Endometrial microvascular endothelial cells (primary cell): ENCODE measurements around the gene NCOA5. TPM values are rescaled to one million over a fixed set of nuclear protein-coding genes. Genes with fewer than 3 reads are reported as not detected.

Source experiments
- in situ Hi-C: cut with HindIII; loops from 2 replicates; pipeline ENCODE4 v1.10.0; 2017; ENCODE audit warnings: low sequenced_read_pairs, low pct_unique_long_range_greater_than_20kb; ENCODE audit errors: inconsistent ontology term
- total RNA-seq: library from RNA; depleted of rRNA; stranded (reverse); fragments of >200 nt; gene quantifications from one replicate; pipeline ENCODE4 v1.2.3, GENCODE V29; 2015; ENCODE audit errors: inconsistent ontology term

Gene NCOA5
- total RNA-seq, 1 donor from 2014 or later = 25.7 TPM

DNA sequence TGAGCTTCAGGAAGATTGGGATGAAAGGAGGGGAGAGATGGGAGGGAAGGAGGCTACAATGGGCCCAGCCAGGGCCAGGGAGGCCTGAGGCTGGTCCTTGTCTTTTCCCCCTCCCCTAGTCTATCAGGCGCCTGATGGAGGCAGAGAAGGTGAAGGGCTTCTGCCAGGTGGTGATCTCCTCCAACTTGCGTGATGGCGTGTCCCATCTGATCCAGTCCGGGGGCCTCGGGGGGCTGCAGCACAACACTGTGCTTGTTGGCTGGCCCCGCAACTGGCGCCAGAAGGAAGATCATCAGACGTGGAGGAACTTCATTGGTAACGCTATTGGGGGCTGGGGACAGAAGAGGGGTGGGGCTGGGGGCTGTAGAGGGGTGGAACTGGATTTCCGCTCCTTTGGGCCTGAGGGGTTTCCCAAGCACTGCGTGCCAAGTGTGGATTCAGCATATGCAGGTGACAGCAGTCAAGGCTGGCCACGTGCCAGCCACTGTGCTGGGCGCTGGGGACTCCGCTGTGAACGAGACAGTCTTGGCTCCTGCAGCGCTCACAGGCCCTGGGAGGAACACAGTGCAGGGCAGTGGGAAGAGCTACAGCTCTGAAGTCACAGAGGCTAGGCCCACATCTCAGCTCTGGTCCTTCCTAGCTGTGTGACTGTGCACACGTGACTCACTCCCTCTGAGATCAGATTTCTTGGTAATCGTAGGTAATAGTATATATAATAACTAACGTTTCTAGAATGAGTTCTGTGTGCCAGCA, 38.0 kb downstream of the NCOA5 start:
- in situ Hi-C loops = no loop called here

DNA sequence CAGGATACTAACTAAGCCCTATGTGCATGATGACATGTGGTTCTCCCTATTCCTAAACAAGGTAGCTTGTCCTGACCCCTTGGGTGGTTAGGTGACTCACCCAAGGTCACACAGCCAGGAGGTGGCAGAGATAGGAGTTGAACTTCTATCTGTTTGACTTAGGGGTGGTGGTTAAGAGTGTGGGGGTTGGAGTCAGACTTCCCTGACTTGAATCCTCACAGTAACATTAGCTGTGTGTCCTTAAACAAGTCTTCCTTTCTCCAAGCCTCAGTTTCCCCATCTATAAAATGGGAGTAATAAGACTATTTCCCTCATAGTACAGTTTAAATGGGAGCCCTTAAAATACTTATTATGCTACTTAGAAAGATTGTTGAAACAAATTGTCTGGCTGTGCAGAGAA, 38.9 kb downstream of the NCOA5 start:
- in situ Hi-C loops = no loop called here

DNA sequence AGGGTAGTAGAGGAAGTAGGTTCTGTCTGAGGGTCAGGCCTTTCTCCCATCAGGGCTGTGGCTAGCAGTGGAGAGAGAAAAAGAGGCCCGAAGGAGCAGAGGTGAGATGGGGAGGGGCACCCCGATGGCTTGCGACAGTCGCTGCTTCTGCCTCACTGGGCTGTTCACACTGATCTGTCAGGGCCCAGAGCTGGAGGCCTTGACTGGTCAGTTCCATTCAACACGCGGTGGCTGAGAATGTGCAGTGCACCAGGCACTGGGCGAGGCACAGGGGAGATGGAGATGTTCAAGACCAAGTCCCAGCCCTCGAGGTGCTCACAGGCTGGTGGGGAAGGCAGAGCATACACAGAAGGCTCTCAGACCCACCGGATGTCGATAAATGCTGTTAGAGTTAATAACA, 39.3 kb downstream of the NCOA5 start:
- in situ Hi-C loops = no loop called here

DNA sequence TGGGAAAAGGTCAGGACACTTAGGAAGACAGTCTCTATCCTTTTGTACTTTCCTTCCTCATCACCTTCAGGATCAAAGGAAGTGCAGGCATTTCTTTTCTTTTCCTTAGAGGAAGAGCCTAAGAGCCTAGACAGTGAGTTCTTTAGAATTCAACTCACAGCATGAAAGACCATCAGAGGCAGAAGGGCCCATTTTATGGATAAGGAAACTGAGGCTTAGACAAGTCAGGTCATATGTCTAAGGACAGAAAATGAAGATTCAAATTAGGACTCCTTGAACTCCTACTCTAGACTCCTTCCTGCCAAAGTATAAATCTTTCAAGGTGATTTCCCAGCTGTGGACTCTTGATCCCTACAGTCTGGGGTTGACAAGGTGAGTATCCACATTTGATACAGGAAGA, 39.9 kb downstream of the NCOA5 start:
- in situ Hi-C loops = no loop called here

DNA sequence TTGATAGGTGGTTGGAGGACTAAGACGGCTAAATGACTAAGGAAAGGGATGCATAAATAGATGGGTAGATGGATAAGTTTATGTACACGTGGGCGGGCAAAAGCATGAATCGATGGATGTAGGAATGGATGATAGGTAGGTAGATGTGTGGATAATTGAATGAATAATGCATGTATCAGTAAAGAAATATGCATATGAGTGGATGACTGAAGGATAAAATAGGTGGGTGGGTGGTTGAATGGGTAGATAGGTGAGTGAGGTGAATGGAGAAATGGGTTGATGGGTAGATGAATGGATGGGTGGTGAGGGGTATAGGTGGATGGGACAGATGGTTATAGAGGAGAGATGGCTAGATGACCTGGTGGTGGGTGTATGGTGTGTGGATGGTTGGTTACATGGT, 40.6 kb downstream of the NCOA5 start:
- in situ Hi-C loops = no loop called here

DNA sequence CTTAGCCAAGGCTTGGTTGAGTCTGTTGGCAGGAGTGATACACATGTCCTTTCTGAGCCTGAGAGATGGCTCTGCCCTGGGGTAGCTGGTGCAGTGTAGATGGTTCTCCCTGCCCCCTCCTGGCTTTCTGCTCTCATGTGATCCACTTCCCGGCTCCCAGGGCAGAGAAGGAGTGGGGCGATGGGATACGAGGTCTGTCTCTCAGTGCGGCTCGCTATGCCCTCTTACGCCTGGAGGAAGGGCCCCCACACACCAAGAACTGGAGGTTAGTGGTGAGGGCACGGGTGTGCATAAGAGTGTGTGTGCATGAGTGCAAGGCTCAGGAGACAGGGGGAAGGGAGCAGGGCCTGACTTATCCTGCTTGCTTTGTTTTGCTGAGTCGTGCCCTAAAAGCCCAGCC, 41.9 kb downstream of the NCOA5 start:
- in situ Hi-C loops = no loop called here

DNA sequence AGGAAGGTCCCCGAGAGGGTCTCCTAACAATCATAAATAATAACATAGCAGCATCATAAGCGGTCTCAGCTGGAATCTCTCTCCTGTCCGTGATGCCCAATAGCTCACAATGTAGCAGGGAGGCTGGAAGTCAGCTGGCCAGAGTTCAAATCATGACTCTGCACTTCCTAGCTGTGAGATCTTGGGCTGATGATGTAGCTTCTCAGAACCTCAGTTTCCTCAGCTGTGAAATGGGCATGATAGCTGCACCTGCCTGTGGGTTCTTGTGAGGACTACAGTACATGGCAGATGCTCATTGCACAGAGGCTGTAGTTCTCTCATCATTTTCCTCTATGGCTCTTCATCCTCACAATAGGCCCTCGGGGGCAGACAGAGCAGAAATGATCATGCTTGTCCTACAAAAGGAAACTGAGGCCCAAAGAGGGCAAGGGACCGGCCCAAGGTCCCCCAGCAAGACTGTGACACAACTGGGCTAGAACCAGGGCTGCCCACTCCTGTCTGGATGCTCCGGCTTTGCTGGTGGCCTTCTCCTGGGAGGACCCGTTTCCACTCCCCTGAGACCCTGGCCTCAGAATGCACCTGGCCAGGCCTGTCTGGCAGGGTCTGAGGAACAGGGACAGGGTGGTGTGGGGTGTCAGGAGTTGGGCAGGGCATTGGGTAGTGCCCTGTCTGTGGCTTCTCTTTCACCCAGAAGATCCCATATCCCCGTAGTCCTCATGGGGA, 43.0 kb downstream of the NCOA5 start:
- in situ Hi-C loops = no loop called here

DNA sequence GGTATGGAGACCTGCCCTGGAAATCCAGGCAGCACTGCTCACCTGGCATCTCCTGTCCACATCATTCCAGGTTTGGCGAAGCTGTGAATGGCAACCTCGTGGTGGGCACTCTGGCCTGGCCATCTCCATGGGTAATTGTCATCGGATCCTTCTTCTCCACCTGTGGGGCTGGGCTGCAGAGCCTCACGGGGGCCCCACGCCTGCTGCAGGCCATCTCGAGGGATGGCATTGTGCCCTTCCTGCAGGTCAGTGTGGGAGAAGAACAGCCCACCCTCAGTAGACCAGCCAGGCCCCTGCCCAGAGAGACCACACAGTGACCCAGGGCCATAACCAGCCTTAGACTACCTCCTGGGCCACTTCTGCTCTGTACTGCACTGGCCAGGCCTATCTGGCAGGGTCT, 44.9 kb downstream of the NCOA5 start:
- in situ Hi-C loops = no loop called here

DNA sequence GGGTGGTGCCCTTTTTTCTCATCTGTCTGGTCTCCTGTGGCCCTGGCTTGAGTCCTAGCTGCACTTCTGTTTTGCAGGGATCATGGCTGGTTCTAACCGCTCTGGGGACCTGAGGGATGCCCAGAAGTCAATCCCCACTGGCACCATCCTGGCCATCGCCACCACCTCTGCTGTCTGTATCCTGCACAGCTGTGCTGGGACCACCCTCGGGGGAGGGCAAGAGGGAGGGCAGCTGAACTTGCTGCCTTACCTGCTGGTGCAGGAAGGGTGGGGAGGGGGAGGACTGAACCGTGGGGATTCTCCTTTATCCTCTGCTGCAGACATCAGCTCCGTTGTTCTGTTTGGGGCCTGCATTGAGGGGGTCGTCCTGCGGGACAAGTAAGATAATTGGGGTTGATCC, 46.2 kb downstream of the NCOA5 start:
- in situ Hi-C loops = no loop called here

DNA sequence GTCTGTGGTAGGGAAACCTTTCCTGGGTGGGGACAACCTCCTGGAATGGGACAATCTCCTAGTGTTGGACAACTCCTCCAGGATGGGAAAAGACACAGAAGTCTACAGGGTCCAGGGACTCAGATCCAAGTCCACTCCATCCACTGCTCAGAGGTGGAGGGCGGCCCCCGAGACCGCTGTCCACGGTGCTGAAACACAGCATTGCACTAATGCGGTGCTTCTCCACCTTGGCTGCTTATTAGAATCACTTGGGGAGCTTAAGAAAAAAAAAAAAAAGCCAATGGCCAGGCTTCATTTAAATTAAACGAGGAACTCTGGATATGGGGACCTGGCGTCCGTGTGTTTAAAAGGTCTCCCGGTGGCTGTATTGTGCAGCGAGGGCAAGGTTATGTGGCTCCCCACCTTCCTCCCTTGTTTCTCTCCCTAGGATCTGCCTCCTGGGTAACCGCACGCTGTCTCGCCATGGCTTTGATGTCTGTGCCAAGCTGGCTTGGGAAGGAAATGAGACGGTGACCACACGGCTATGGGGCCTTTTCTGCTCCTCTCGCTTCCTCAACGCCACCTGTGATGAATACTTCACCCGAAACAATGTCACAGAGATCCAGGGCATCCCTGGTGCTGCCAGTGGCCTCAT, 48.7 kb downstream of the NCOA5 start:
- in situ Hi-C loops = no loop called here

DNA sequence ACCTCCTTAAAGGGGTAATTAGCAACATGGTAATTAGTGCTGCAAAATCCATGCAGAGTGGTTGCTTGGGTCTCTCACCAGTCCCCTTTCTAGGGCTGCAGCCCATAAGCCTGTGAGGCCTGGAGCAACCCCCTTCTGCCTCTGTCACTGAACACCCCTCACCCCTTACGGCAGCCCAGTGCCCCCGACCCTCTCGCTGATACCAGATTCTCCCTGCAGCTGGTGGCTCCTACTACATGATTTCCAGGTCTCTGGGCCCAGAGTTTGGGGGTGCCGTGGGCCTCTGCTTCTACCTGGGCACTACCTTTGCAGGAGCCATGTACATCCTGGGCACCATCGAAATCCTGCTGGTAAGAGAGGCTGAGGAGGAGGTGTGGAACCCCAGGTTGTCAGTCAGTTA, 52.7 kb downstream of the NCOA5 start:
- in situ Hi-C loops = no loop called here

DNA sequence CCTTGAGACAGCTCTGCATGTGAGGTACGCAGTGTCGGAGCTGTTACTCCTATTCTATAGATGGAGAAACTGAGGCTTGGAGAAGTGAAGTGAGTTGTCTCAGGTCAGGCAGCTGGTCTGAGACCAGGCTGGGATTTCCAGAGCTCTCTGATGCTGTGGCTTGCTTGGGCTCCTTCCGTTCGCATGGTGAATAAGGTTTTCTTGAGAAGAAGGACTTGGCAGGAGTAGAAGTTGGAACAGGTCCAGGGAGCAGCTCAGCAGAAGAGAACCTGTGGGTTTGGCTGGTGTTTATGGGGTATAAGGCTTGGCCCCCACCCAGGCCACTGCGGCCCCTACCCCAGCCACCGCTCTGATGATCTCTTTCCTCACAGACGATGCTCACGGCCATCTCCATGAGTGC, 53.4 kb downstream of the NCOA5 start:
- in situ Hi-C loops = no loop called here

DNA sequence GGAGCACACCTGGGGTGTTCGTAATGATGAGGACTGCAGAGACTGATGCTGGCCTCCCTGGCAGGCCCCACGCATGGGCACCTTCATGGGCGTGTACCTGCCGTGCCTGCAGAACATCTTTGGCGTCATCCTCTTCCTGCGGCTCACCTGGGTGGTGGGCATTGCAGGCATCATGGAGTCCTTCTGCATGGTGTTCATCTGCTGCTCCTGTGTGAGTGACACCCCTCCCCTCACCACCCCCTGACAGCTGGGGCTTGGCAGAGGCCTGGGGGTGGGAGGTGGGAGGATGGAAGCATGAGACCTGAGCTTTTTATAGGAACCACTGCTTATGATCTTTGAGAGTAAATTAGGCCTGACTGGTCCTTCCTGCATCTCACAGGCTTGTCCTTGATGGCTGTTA, 54.0 kb downstream of the NCOA5 start:
- in situ Hi-C loops = no loop called here

DNA sequence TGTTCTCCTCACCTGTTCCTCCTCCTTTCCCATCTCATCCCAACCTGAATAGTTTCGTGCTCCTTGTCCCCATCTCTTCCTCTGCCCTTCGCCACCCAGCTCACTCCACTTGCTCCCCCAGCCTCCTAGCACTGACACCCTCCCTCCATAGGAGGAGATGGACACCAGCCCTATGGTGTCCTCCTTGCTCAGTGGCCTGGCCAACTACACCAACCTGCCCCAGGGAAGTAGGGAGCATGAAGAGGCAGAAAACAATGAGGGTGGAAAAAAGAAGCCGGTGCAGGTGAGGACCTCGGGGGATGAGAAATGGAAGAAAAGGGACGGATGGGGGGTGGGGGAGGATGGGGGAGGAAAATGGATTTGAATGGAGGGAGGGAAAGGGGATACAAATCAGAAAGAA, 54.5 kb downstream of the NCOA5 start:
- in situ Hi-C loops = no loop called here

DNA sequence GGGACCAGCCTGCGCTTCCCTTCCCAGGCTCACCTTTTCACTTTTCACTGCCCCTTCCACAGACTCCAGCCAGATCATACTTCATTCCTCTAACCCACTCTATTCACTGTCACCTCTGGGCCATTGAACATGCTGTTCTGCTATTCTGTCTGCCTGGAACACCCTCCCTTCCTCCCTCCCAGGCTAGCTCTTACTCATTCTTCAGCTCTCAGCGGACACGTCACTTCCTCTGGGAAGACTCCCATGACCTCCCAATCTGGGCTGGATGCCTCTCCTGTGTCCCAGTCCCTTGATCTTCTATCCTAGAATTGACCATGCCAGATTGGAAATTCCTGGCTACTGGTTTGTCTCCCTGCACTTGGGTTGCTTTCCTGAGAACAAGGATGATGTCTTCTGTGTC, 55.7 kb downstream of the NCOA5 start:
- in situ Hi-C loops = no loop called here

DNA sequence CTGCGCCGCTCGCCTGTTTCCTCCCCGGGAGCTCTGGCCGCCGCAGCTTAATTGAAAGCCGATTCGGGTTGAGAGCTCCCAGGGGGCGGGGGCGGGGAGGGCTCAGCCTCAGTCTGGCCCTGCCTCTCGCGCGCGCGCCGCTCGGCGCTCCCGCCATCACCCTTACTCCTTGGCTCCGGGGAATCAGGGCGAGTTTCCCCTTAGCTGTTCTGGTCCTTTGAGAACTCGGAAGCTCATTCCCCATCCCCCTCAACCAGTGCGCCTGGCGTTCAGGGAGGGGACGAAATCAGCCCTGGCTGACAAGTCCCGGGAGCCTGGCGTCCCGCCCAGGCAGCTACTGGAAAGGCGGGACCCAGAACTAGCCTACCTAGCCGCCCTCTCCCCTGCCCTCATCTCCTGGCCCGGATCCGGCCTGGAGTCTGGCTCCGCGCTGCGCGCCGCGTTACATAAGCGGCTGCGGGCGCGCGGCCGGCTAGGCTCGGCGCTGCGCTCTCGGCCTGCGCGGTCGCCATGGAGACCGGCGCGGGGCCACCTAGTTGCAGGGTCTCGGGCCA, 58.0 kb downstream of the NCOA5 start:
- in situ Hi-C loops = no loop called here

DNA sequence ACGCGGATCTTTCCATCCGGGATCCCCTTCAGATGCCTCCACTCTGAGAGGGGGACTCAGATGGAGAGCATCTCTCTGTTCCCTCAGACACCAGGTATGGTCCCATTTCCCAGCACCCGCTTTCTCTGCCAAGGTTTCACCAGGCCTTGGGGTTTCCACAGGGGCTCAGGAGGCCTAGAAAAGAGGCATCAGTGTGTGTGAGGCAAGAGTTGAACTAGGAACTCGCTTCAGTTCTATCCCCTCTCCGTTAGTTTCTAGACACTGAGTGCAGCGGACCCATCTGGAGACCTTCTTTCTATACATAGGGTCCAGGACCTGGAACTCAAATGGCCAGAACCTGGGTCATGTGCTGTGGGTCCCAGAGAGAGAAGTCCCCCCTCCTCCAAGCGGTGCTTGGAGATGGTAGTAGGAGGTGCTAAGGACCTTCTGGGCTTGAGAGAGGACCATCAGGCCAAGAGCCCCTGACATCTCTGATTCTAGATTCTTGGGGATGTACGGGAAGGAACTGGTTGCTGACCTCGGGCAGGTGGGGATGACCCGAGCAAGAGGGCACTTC, 58.7 kb downstream of the NCOA5 start:
- in situ Hi-C loops = no loop called here

DNA sequence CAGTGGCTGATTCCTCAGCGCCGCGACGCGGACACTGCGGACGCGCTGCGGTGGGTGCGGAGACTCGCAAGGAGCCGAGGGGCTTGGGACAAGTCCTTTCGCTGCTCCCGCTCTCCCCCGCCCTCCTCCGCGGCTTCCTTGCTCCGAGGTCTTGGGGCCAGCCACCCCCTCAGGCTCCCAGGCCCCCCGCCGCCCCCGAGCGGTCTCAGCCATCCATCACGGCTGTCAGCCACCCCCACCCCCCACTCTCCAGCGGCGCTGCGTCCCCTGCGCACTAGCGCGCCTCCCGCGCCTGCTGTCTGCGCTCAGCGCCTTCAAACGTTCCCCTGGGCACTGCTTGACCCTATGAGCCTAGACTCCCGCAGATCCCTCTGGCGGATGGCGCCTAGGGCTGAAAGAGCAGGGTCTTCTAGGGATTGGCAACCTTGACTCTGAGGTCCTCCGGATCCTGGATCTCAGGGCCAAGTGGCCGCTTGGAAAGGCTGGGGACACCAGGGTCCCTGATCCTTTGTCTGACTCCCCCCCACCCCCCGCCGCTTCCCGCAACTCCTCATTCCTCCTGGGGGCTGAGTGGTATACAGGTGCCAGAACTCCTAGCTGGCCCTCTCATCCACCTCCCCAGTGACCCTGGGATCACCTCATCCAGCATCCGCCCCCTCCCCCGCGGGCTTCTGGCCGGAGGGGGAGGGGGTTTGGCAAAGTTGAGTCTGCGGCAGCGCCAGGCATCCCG, 59.3 kb downstream of the NCOA5 start:
- in situ Hi-C loops = no loop called here

DNA sequence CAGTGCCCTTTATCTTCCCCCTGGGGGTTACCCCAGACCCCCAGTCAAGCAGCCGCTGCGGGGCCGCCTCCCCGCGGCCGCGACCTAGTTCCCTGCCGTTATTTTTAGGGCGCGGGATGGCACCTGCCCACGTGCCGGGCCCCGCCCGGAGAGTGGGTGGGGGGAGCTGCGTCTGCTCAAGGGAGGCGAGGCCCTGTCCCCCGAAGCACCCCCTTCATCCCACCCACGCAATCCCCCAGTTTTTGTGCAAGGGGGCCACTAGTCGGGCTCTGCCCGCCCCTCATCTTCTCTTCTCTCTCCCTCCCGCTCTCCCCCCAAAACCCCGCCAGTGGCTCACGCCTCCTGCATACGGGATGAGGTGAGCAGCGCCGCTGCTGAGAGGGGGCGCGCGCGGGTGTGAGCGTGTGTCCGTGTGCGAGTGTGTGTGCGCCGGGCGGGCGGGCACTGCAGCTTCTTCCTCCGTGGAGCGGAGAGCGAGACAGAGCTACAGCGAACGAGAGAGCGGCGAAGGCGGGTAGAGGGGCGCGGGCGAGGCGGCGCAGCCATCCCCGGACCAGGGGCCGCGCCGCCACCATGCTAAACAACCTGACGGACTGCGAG, 60.9 kb downstream of the NCOA5 start, which contains the start of gene SLC12A5:
SLC12A5 (plus strand) TSS at position 444 of the 600 bp plus-strand sequence; CDS start at position 574, 130 bp downstream.
- in situ Hi-C loops = no loop called here
